Retina (tissue), 1 donor: ENCODE measurements around the gene EFCAB7.
"Not testable (repeated sequence)": the region's sequence is repeated elsewhere in the genome, so short reads cannot be mapped to it uniquely, and the experiment has no call there.

Experiments used
- DNase-seq: peaks from one replicate; pipeline ENCODE4 v3.0.0-alpha.2; 2016

The EFCAB7 gene

DNA sequence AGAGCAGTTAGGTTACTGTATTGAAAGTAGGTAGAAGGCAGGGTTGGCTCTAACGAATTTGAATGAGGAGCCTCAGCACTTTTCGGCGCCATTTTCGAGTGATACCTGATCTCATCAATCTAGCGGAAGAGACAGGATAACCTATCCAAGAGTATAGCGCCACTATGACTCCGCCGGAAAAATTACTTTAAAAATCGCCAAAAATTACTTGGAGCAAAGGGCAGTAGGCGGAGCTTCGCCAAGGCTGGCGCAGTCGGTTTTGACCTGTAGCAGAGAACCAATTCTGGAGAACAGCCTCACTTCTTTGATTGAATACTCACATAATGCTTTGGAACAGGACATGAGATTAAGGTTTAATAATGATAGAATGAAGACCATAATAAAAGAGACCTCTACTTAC, 25.6 kb downstream of the EFCAB7 start:
- DNase-seq, result no peak

DNA sequence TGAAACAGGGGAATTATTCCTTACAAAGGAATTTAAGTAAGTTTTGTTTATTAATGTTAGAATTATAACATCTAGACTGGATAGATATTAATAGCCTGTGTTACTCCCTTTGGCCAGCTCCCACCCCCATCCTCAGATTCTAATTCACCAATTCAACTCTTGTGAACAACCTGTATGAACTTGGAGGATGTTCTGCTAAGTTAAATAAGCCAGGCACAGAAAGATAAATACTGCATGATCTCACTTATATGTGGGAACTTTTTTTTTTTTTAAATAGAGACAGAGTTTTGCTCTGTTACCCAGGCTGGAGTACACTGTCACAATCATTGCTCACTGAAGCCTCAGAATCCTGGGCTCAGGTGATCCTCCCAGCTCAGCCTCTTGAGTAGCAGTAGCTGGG, 32.2 kb downstream of the EFCAB7 start:
- no peak for DNase-seq

DNA sequence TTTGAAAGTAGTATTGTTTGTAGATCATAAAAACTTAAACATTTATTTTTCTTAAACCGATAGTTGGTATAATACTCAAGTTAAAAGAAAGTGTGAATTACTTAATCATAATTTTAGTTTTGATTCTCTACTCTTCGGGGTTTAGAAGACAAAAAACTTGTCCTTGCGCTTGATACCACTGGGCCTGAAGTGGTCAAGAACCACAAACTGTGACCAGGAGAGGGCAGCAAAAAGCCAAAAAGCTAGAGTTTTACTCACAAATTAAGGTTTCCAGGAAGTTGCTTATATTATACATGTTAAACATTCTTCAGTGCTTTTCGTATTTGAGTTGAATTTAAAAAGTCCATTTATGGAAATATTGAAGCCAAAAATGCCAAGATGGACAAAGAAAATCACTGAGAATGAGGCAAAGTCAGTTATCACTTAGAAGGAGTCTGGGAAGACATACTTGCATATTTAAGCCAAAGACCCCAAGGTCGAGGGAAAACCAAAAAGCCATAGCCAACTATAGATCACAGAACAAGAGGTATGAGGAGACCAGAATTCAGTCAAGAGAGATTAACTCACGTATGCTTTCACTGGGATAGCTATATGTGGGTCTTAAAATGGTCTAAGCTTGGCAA, 34.2 kb downstream of the EFCAB7 start:
- no peak for DNase-seq

DNA sequence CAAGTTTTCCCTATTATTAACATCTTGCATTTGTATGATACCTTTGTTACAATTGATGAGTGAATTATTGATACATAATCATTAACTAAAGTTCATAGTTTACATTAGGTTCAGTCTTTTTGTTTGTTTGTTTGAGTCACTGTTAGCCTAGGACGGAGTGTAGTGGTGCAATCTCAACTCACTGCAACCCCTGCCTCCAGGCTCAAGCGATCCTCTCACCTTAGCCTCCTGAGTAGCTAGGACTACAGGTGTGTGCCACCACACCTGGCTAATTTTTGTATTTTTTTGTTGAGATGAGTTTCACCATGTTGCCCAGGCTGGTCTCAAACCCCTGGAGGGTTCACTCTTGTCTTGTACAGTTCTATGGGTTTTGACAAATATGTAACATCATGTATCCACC, 36.0 kb downstream of the EFCAB7 start:
- no peak for DNase-seq

DNA sequence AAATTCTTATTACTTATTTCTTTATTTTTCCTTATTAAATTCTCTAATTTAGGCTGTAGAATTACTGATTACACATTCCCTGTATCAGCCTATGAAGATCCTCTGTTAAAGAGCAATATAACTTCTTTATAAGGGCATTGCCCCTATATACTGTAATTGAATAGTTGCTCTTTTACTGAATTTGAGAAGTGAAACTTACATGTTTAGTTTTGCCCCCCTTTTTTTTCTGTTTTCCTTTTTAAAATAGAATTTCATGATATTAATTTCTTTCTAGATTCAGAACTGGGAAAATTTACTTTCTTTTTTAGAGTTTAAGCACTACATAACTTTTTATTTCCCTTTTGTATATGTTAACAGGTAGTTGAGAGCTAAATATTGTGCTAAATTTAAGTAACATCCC, 40.4 kb downstream of the EFCAB7 start:
- DNase-seq, result no peak

DNA sequence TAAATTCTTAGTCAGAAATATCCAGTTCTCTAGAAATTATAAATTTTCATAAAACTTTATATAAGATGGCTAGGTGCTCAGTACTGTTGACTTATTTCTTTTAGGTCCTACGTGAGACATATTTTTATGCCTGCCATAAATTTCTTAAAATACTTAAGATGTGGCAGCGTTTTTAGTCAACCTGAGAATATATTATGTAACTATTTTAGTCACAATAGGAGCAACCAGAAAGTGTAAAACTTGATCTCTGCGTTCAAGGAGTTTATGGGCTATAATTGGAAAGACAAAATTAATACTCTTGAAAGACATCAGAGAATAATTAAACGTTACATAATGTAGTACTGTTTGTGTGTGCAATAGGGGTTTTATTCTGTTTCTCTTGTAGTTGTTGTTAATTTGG, 45.7 kb downstream of the EFCAB7 start:
- DNase-seq, result no peak

DNA sequence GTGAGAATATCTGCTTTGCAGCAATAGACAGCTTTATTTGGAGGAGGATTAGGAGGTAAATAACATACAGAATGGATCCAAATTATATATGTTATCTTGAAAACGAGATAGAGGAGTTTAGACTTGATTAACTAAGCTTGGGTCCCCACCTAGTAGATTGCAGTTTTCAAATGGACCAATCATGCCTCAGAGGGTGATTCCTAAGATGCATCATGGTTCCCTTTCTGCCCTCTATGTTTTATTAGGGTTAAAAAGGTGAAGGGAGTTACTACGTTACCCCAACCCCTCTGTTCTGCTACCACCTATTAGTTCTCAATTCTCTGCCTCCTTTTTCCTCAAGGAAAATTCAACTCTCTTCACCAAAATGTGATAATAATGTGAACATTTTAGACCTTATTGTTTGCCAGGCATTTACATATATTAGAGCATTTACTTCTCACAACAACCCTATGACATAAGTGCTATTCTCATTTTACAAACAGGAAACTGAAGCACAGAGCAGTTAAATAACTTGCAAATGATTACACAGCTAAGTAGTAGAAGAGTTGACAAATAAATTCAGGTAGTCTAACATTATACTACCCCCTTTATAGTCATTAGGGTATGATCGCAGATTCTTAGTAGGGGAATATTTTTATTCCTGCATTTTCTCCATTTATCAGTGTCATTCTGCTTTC, 46.5 kb downstream of the EFCAB7 start:
- no peak for DNase-seq

DNA sequence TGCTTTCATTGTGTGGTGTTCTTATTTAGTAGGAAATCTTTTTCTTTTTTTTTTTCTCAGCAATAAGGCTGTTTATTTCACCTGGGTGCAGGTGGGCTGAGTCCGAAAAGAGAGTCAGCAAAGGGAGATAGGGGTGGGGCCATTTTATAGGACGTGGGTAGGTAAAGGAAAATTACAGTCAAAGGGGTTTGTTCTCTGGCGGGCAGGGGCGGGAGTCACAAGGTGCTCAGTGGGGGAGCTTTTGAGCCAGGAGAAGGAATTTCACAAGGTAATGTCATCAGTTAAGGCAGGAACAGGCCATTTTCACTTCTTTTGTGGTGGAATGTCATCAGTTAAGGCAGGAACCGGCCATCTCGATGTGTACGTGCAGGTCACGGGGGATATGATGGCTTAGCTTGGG, 49.4 kb downstream of the EFCAB7 start:
- not testable (repeated sequence) for DNase-seq

DNA sequence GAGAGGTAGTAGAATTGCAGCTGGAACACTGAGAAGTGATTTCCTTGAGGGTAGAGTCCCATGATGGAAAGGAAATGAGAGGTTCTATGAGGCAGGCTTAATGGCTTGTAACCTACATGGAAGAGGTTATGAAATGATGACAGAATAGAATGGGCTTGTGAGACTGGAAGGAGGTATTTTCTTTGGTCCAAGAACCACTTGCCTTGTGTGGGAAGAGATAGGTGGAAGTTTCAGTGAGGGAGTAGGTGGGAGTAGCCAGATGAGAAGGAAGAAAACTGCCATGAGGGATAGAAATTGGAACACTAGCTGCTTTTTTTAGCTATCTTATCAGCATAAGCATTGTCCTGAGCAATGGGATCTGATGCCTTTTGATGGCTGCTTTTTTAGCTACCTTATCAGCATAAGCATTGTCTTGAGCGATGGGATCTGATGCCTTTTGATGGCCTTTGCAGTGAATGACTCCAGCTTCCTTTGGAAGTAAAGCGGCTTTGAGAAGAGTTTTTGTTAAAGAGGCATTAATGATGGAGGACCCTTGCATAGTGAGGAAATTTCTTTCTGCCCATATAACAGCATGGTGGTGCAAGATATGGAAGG, 51.0 kb downstream of the EFCAB7 start:
- not testable (repeated sequence) for DNase-seq

DNA sequence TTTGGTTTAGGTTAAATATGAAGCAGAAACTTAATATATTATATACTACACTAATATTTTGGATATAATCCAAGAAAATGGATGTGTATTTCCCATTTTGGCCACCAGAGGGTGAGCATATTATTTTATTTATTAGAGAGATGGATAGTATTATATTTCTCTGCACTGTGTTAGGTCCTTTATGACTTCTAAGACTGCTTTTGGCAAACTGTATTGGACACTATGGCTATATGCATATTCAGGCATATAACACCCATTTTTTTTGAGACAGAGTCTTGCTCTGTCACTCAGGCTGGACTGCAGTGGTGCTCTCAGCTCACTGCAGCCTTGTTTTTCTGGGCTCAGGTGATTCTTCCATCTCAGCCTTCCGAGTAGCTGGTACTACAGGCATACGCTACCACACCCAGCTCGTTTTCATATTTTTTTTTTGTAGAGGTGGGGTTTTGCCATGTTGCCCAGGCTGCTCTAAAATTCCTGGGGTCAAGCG, 52.1 kb downstream of the EFCAB7 start:
- DNase-seq, result peak; percentile 10

DNA sequence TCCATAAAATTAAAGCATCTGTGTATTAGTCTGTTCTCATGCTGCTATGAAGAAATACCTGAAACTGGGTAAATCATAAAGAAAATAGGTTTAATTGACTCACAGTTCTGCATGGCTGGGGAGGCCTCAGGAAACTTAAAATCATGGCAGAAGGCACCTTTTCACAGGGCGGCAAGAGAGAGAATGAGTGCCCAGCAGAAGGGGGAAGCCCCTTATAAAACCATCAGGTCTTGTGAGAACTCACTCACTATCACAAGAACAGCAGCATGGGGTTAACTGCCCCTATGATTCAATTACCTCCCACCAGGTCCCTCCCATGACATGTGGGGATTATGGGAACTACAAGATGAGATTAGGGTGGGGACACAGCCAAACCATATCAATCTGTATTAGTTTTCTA, 63.0 kb downstream of the EFCAB7 start:
- DNase-seq, result not testable (repeated sequence)

DNA sequence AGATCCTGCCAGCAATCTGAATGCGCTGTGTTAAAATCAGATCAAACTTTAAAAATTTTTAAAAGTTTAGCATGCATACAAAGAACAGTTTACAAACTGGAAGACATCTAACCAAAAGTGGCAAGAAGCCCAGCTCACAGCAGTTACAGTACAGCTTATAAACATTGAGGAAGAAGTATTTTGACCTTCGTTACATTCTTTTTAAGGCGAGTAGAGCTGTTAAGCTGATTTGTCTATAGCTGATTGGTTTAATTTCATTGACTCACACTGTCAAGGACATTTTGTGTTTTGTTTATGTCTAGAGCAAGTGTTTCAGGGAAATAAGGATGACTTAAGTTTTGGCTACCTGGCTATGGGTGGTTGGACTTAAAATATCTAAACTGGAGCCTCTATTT, 66.8 kb downstream of the EFCAB7 start:
- no peak for DNase-seq

DNA sequence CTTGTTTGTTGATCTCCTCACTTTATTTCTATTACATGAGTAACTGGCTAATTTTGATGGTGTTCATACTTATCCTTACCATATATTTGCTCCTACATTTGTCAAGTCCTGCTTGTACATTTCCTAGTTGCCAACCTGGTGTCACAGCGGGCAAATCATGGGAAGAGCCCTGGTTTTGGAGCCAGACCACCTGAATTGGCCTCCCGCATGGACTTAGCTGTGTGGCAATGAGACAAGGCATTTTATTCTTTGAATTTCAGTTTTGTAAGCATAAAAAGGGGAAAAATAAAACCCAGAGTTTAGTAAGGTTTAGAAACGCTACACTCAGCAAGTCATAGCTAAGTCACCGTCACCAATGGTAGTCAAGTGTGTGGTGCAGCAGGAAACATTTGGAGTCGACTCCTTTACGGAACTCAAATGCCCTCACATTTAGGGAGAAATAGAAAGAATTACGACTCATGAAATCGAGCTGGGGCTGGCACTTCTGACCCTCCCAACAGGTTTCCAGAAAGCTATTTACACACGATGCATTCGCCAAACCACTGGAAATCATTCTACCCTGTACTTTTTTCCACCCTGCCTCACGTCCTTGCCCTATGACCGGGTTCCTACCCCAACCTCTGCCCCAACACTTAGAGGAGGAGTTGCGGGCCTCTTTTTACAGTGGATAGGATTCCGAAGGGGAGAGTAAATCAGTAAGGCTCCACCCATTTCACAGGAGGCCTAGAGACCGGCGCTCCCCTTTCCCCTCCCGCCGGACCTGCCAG, 69.4 kb downstream of the EFCAB7 start:
- peak; percentile 11 for DNase-seq

DNA sequence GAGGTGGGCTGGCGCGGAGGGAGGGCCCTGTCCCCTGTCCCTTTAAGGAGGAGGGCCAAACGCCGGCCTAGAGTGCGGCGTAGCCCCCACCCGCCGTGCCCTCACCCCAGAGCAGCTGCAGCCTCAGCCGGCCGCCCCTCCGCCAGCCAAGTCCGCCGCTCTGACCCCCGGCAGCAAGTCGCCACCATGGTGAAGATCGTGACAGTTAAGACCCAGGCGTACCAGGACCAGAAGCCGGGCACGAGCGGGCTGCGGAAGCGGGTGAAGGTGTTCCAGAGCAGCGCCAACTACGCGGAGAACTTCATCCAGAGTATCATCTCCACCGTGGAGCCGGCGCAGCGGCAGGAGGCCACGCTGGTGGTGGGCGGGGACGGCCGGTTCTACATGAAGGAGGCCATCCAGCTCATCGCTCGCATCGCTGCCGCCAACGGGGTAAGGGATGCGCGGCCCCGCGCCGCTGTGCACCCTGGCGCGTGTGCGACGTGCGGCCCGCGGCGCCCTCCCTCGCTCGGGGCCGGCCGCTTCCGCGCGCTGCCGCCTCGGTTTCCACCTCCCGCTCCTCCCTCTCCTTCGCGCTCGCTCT, 70.1 kb downstream of the EFCAB7 start, which contains the start of gene PGM1:
TSS of gene PGM1 (plus strand) at position 109 of the 583 bp plus-strand sequence. CDS start at position 187, 78 bp downstream.
- DNase-seq, result peak; percentile 94

DNA sequence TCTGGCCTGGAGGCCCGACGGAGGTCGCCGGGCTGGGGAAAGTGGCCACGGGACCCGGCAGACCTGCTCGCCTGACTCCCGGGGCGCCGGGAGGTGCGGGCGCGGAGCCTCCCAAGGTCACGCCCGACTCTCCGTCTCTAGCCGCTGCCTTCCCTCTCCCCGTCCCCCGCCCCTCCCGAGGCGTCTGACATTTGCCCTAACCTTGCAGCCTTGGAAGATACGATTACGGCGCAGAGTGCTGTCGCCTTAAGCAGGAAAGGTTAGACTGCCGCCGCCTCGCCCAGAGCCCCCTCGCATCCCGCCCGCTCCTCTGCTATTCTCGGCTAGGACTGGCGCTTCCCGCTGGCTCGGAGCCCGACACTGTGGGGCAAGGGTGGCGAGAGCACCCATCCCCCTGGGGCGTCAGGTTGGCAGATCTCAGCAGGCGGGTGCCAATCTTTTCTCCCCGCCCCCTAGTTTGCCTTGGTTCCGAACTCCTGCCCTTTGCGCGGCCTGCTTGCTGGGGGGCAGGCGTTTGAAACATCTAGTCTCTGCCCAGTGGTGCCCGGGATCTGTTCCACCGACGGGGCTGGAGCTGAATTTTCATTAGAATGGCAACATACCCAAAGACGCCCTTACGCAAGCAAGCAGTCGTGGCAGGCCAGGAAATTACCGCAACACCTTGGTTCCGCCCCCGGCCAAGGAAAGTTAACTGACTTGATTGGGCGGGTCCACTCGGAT, 70.7 kb downstream of the EFCAB7 start:
- no peak for DNase-seq

DNA sequence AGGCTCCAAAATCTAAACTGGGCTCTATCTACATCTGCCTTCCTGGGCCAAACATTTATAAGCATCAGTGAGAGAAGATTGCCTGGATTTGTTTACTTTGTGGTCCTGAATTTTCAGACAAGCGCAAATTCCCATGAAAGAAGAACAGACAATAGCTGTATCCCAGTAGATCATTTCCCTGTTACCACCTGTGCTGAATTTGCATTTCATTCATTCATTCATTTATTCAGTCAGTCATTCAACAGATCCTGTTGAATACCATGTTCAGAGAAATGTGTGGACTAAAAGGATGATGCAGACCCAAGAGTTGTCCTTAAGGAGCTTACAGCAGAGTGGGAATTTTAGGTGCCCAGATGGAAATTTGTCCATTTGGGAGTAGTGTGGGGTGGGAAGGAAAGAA, 72.1 kb downstream of the EFCAB7 start:
- no peak for DNase-seq

DNA sequence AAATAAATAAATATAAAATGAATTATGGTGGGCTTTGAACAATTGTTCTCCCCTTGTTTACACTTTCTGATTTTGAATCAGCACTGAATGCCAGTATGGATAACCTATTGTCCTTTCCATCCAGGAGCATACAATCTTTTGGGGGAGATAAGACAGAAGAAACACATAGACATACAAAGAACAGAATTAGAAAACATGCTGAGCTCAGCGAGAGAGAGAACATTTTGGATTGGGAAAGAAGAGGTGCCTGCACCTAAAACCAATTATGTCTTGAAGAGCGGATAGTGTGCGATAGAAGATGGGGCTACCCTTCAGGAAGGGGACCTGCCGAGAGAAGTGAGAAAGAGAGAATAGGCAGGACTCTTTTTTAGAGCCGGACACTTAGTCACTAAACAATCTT, 76.5 kb downstream of the EFCAB7 start:
- no peak for DNase-seq

DNA sequence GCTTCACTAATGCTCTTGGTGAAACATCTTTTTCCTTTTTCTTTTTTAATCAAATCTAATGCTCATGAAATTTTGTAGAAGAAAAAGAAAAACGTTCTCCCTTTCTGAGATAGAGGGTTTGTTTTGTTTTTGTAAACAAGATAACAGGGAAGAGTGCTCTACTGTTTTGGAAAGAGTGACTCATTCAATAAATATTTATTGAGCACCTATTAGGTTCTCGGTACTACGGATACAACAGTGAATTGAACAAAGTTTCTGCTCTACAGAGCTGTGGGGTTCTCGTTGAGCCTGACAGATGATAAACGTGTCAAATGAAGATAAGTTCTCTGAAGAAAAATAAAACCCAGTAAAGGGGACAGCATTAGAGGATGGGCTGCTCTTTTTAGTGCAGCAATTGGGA, 76.9 kb downstream of the EFCAB7 start:
- no peak for DNase-seq

DNA sequence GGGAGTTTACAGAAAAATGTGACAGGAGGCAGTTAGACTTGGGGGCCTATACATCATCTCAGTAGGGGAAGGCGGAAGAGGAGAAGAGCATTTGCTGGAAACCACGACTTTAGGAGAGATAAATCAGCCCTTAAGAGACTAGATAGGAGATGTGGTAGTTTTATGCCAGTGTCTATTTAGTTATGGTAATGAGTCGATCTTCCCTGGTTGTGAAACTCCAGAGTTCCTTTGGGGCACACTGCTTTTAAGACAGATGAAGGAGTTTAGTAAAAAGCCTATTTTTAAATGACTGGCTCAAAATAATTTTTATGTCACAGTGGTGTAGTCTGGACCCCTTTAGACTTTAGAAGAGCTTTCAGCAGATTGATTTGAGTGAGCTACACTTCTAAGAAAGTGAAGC, 77.7 kb downstream of the EFCAB7 start:
- no peak for DNase-seq

DNA sequence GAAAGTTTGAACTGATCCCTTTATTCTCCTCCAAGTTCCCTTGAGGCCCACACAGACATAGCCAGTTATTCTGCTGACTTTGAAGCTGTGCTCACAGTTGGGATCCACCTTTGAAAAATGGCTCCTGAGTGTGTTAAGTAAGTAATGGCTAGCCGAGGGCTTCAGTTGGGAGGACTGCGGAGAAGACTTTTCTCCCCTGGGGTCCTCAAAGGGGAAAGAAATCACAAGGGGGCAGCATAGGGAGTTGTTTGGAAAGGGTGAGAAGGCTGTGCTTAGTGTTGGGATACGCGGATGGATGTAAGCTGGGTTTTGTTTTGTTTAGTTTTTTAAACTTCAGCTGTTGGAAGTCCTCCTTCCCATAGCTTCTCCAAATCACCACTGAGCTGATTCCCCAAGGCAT, 78.1 kb downstream of the EFCAB7 start:
- DNase-seq, result no peak

DNA sequence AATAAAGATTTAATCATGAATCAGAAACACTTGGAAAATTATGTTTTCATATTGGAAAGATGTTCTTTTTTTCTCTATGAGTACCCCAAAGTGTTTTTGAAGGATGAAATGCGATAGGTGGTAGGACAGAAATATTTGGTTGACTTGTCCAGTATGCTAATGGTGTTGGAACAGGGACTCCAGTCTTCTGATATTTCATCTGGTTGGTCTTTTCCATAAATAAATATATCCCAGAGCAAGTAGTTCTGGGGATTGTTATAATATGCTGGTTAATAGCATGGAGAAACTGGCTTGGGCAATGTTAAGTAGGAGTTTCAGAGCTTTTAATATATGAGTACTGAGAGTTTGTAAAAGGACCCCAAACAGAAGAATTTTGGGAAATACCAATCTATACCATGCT, 78.6 kb downstream of the EFCAB7 start:
- no peak for DNase-seq

DNA sequence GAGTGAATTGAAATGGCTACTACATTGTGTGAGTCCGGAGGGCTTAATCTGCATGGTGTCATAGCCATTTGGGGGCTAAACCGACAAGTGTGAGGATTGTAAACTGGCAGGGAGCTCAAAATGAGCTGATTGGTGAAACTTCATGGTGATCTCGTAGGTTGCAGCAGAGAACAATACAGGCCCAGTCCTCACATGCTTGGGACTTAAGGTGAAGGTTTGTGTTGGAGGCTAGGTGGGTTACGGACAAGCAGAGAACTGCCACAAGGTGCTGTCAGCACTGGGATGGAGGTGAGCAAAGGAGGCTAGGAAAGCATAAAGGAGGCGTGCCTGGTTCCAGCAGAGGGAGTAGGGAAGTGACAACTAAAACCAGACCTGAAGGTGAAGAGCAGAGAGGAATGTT, 79.3 kb downstream of the EFCAB7 start:
- no peak for DNase-seq
